CD4-positive, alpha-beta T cell treated with Interleukin-4 for 4 hours (primary cell): ENCODE data around the gene C6orf141.

ENCODE experiments used
- DNase-seq: peaks from one replicate; pipeline ENCODE4 v3.0.0-alpha.2; 2020

C6orf141 gene

DNA sequence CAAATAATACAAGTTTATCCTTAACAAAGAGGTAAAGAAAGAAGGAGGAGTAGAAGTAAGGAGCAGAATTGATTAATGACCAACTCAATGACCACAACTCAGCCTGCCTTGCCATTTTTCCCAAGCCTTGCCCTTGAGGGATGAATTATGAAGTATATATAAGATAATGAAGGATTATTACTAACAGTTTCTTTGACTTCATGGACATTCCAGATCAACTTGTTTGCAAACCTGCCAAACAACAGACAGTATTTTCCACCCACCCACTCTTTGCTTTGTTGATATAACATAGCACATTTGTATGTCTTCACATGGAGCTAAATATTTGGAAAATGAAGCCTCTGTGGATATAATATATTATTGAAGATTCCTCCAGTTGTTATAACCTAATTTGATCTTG, 9.9 kb upstream of the C6orf141 start:
- no peak for DNase-seq

DNA sequence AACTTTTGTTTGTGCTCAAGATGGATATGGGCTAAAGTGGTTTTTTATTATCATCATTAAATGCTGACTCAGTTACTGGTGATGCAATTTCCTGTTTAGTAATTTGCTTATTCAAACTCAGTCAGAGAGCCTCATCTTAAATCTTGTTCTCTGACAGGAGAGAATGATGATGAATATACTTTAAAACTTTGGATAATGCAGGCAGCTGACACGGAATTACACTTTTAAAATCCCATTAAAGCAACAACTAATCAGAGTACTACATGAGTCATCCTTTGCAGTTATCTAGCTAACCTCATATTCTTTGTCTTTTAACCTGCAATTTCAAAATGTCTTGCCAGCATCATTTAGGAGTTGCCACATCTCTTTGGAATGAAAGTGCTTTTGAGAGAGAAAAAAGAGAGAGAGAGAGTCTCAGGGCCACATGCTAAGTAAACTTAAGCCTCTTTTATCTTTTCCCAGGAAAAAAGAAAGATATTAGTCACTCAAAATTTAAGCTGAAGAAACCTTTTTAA, 9.2 kb upstream of the C6orf141 start:
- DNase-seq, result no peak

- no peak for DNase-seq
Measured at GRCh38 chr6:49541936-49542335, 8.5 kb upstream of the C6orf141 start.

GRCh38 chr6:49543087-49543858, 7.2 kb upstream of the C6orf141 start:
- DNase-seq, result no peak

- DNase-seq, result no peak
Measured at GRCh38 chr6:49546331-49546730, 4.1 kb upstream of the C6orf141 start.

DNA sequence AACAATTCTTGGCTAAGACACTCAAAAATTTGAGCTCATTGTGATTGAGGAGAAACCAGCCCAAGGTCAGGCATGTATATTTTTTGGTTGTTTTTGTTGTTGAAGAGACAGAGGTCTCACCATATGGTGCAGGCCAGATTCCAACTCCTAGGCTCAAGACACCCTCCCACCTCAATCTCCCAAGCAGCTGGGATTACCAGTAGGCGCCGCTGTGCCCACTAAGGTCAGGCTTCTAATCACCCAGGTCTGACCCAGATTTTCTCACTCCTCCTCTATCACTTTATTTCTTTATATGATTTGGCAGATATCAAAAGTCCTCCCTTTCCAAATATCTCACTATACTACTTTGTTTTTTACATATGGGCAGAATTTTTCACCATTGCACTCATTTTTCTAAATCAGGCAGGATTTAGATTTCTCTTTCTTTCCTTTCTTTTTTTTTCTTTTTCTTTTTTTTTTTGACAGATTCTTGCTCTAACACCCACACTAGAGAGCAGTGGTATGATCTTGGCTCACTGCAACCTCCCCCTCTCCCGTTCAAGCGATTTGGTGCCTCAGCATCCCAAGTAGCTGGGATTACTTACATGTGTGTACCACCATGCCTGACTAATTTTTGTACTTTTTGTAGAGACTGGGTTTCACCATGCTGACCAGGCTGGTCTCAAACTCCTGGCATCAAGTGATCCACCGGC, 1.7 kb upstream of the C6orf141 start:
- no peak for DNase-seq

DNA sequence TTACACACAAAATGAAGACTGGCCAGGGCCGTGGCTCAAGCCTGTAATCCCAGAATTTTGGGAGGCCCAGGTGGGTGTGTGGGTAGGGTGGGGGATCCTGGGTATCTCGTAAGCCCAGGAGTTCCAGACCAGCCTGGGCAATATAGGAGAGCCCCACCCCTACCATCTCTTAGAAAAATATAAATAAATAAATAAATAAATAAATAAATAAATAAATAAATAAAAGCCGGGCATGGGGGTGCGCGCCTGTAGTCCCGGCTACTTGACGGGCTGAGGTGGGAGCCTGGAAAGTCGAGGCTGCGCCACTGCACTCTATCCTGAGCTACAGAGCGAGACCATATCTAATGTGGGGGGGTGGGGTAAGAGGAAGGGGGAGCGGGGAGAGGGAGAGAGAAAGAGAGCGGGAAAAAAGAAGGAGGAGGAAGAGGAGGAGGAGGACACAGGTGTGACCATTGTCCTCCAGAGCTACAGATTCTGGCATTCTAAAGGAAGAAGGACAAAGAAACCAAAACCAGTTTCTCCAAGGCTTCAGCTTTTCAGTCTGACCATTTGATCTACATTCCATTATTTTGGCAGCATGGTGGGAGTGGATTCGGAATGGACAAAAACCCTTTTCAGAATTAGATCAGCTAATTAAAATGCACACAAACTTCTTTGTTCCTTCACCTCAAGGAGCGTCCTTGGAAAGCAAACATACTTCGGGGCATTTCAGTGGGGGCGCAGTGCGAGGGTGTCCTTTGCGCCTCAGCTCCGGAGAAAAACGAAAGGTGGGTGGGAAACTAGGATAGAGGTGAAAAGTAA, 577 bp upstream of the C6orf141 start:
- DNase-seq, result no peak

- DNase-seq, result no peak
Measured at GRCh38 chr6:49551078-49551865, 804 bp downstream of the C6orf141 start.

DNA sequence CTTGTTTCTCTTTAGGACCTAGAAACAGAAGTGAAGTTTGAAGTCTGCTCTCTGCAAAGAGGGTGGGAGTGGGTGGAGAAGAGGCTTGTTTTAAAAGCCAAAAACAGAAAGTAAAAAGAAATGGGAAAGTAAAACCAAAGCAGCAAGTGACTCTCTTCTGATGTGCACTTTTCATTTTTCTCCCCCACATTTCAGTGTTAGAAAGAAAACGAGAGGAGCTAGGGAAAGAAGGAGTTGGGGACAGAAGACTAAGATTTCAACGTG, 1.3 kb downstream of the C6orf141 start:
- peak; percentile 4 for DNase-seq

DNA sequence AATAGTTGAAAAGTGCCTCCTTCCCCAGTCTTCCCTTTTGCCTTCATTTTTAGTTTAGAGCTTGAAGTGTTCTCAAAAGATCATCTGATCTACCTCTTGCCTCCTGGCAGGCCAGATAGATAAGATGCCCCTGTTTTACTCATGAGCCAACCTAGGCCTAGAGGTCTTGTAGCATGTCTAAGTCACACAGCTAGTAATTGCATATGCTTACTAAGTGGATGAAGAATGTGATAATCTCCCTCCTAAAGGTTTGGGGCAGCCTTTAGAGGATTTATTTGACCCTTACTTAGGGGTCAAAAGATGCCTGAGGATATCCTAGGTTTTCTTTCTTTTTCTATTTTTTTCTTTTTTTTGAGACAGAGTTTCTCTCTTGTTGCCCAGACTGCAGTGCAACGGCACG, 2.1 kb downstream of the C6orf141 start:
- DNase-seq, result no peak

DNA sequence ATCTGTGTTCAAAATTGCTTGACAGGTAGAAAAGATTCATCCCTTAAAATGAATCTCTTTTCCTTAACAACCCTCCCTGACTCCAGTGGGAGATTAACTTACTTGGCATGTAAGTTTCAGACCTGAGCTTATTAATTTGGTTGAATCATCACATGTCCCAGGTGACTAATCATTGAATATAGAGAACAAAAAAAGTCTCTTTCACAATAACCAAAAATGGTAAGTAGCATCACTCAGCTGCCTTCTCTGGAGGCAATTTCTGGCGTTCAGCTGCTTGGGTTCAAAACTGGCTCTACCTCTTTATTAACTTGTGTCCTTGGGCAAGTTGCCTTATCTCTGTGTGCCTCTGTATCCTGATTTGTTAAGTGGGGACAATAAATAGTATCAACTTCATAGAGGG, 2.9 kb downstream of the C6orf141 start:
- DNase-seq, result no peak

DNA sequence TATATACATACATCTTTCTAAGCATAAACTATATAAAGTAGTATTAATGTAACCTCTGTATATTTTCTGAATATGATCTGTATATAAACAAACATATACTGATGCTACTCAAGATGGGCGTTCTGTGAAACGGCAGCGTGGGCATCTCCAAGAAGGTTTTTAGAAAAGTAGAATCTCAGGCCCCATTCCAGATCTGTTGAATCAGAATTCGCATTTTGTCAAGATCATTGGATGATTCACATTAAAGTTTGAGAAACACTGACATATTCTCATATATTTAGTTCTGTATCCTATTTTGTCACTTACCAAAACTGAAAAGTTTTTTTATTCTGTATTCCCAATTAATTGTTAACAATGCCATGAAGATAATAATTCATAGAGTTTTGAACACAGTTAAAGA, 5.5 kb downstream of the C6orf141 start:
- DNase-seq, result no peak

DNA sequence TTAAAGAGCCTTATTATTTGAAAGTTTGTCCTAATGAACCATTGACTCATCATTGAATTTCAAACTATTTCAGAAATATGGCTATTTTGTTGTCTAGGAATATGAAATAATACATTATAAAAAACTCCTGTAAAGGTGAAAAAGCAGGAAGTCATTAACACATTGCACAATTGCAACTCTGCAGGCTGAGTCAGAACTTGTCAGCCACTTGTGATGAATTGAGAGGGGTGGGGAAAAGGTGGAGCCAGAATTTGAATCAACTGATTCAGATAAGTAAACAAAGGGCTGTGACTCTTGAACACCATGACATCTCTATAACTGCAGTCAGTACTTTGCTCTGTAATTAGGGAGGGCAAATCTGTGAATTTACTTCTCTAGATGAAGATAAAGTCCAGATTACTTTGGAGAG, 6.0 kb downstream of the C6orf141 start:
- DNase-seq, result no peak

- DNase-seq, result no peak
Measured at GRCh38 chr6:49557177-49557576, 6.7 kb downstream of the C6orf141 start.

- no peak for DNase-seq
Measured at GRCh38 chr6:49558238-49558637, 7.8 kb downstream of the C6orf141 start.

DNA sequence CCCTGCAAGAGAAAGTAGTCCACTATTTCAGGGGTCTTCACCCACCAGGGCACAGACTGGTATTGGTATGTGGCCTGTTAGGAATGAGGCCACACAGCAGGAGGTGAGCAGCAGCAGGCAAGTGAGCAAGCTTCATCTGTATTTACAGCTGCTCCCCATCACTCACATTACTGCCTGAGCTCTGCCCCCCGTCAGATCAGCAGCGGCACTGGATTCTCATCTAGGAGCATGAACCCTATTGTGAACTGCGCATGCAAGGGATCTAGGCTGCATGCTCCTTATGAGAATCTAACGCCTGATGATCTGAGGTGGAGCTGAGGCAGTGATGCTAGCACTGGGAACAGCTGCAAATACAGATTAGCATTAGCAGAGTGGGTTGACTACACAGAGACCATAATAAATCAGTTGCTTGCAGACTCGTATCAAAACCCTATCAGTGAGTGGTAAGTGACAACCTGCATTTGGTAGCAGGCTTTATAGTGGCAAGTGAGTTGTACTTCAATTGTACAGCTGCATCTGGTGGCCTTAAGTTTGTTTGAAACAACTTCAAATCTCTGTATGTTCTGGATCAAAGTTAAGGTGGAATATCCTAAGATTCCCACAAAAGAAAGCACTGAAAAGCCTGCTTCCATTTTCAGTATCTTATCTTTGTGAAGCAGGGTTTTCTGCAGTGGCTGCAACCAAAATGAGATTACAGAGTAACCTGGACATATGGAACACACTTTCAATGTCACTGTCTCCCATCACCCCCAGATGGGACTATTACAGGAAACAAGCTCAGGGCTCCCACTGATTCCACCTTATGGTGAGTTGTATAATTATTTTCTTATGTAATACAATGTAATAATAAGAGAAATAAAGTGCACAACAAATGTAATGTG, 12.8 kb downstream of the C6orf141 start:
- no peak for DNase-seq

- DNase-seq, result no peak
Measured at GRCh38 chr6:49564552-49564951, 14.1 kb downstream of the C6orf141 start.

- DNase-seq, result no peak
Measured at GRCh38 chr6:49565261-49565660, 14.8 kb downstream of the C6orf141 start.

GRCh38 chr6:49565855-49566254, 15.4 kb downstream of the C6orf141 start:
- DNase-seq, result no peak

GRCh38 chr6:49570474-49571079, 20.1 kb downstream of the C6orf141 start:
- no peak for DNase-seq

GRCh38 chr6:49576618-49577017, 26.1 kb downstream of the C6orf141 start:
- DNase-seq, result no peak

DNA sequence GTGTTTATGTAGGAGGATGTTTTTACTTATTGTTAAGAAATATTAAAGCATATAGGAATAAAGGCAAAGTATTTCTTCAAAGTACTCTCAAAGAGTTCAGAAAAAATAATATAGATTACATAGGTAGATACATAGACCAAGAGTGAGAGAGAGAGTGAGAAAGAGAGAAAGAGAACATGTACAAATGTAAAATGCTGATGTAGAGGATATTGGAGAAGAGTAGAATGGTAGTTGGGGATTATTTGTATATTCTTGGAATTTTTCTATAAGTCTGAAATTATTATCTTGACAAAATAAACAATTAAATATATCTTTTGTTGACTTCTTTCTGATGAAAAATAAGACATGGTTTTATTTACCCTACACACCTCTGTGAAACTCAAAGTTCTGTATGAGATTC, 29.2 kb downstream of the C6orf141 start:
- no peak for DNase-seq
